ENCODE measurements around the gene SARDH. TPM values are rescaled to one million over a fixed set of nuclear protein-coding genes. Genes with fewer than 3 reads are reported as not detected.

SARDH gene
- total and polyA plus RNA-seq, 2 of the 13 experiments (the other 11 are each of a cell fraction or from before 2014, with no cell fraction given), result 11.6 to 34.9 TPM

DNA sequence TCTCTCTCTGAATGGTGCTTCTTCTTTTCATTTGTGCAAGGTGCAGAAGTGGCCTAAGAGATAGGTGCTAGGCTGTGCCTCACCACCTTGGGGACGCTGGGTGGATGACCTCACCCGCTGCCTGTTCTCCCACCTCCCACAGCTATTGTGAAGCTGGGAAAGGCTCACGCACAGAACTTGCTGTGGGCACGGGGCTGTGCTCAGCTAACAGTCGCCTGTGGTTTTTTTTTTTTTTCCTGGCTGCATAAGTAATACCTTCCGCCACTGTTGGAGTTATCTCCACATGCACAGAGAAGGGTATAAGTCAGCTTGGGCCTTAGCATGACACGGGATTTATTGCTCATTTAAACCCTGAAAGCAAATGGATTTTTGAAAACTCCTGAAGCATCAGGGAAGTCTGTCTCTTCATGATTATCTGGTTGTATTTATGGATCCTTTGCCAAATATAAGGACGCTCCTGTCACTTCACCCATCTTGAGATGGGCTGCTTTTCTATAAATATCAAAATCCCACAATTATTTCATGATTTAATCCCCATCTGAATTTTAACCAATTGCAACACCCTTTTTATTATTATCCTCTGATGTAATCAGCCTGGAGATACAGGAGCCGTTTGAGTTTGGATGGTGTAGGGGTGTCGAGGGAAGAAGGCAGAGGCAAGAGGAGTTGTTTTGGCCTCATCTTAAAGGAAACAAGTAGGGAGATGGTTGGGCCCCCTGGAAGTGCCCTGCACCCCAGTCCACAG, 93.0 kb downstream of the SARDH start:
- Histone ChIP-seq H3K9ac (ENCODE audit: insufficient read depth, low read depth, low read length) (no peak overlapping the region), H3K9me3 (ENCODE audit: low read length) (no peaks in the 10 kb centered on the region), H3K79me2 (ENCODE audit: insufficient read depth, low read length) (no peaks in the 10 kb centered on the region), H3K4me3 (replicated peaks in 1 of 3; ENCODE audit: insufficient read depth in 1 of 3, low read depth in 2 of 3, low read length in 3 of 3) (no peak overlapping the region), H3K4me2 (ENCODE audit: low read depth, low read length) (no peak overlapping the region), H3K27me3 (ENCODE audit: control insufficient read depth in 1 of 2, insufficient read depth in 2 of 2, low read length in 2 of 2) (peaks cover 18 to 96% of the 10 kb centered on the region in 2 experiments), H3K4me1 (ENCODE audit: insufficient read depth, low read length) (no peaks in the 10 kb centered on the region), H3K36me3 (replicated peaks in 1 of 2; ENCODE audit: control insufficient read depth in 1 of 2, insufficient read depth in 2 of 2, low read length in 2 of 2) (no peaks in the 10 kb centered on the region), H3K27ac (ENCODE audit: extremely low read length, insufficient read depth, low read length) (no peak overlapping the region), H4K20me1 (ENCODE audit: insufficient read depth, low read length) (no peaks in the 10 kb centered on the region; the same call in none of the 2 replicates), H2AFZ (ENCODE audit: low read length) (no peak overlapping the region)
- in situ Hi-C loops (cut with HindIII; ENCODE audit: extremely low pct_ligation_motif_present, low pct_unique_long_range_greater_than_20kb) (no loop called here), intact Hi-C loops (cut with micrococcal nuclease; ENCODE audit: unreplicated experiment) (no loop called here)
- ChIA-PET CTCF (ENCODE audit: low intra/inter-chr PET ratio, low total read pairs) (no interaction called here), POLR2A (no interaction called here)
- 14% methylated on average over 10 of the region's 10 CpGs for WGBS (ENCODE audit: low lambda C conversion rate)
- no TSS peak for BruUV-seq (replicated peaks)
- ATAC-seq (no peak), FAIRE-seq (no peak), DNase-seq (ENCODE audit: low spot score) (no peak)
- TF ChIP-seq SNAI1 (CRISPR knock-in tag; IDR thresholded peaks at IDR 0.05; ENCODE audit: borderline replicate concordance), result no peak

DNA sequence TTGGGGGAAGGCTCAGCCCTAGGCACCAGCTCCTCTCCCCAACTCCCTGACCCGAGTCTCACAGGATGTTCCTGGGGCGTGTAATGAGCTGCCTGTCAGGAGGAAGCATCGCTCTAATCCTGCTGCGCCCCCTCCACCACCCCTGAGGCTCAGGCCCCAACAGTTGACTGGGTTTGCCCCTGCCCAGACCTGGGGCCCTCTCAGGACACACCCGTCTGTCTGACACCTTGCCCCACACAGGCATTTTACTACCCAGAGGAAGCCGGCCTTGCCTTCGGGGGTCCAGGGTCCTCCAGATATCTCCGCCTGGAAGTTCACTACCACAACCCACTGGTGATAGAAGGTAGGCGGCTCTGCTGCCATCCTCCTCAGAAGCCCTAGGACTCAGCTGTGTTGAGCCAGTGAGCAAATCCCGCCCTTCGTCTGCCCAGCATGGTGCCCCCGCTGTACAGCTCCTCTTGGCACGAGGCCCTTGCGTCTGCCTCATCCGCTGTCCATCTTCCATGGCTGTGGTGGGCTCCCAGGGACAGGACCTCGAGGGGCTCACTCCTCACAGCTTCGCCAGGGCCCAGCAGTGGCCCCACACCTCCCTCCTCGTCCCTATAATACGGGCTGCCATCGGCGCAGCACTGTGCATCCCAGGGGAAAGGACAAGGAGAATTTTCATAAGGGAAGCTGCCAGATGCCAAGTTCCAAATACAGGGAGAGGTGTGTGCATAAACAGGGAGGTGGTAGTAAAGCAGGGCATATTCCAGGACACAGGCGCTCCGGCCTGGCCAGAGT, 94.0 kb downstream of the SARDH start:
- no peak for ATAC-seq
- H3K9me3 ChIP-seq (ENCODE audit: low read length), result no peaks in the 10 kb centered on the region
- no peaks in the 10 kb centered on the region; the same call in none of the 2 replicates for H4K20me1 ChIP-seq (ENCODE audit: insufficient read depth, low read length)
- in situ Hi-C loops (cut with HindIII; ENCODE audit: extremely low pct_ligation_motif_present, low pct_unique_long_range_greater_than_20kb), result no loop called here
- WGBS (ENCODE audit: low lambda C conversion rate), result 46% methylated on average over 16 of the region's 23 CpGs
- peaks cover 13 to 96% of the 10 kb centered on the region in 2 experiments for H3K27me3 ChIP-seq (ENCODE audit: control insufficient read depth in 1 of 2, insufficient read depth in 2 of 2, low read length in 2 of 2)
- no peak for DNase-seq (ENCODE audit: low spot score)
- H3K4me3 ChIP-seq (replicated peaks in 1 of 3; ENCODE audit: insufficient read depth in 1 of 3, low read depth in 2 of 3, low read length in 3 of 3), result no peak overlapping the region
- FAIRE-seq, result no peak
- H3K79me2 ChIP-seq (ENCODE audit: insufficient read depth, low read length), result no peaks in the 10 kb centered on the region
- H3K27ac ChIP-seq (ENCODE audit: extremely low read length, insufficient read depth, low read length), result no peak overlapping the region
- H3K4me1 ChIP-seq (ENCODE audit: insufficient read depth, low read length), result no peaks in the 10 kb centered on the region
- POLR2A ChIA-PET, result no interaction called here
- no TSS peak for BruUV-seq (replicated peaks)
- no peaks in the 10 kb centered on the region for H3K36me3 ChIP-seq (replicated peaks in 1 of 2; ENCODE audit: control insufficient read depth in 1 of 2, insufficient read depth in 2 of 2, low read length in 2 of 2)
- H3K9ac ChIP-seq (ENCODE audit: insufficient read depth, low read depth, low read length), result no peak overlapping the region
- intact Hi-C loops (cut with micrococcal nuclease; ENCODE audit: unreplicated experiment), result no loop called here
- H3K4me2 ChIP-seq (ENCODE audit: low read depth, low read length), result no peak overlapping the region
- CTCF ChIA-PET (ENCODE audit: low intra/inter-chr PET ratio, low total read pairs), result no interaction called here
- TF ChIP-seq, protein P1, sequence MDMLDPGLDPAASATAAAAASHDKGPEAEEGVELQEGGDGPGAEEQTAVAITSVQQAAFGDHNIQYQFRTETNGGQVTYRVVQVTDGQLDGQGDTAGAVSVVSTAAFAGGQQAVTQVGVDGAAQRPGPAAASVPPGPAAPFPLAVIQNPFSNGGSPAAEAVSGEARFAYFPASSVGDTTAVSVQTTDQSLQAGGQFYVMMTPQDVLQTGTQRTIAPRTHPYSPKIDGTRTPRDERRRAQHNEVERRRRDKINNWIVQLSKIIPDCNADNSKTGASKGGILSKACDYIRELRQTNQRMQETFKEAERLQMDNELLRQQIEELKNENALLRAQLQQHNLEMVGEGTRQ (IDR thresholded peaks at IDR 0.05; ENCODE audit: low read depth, low read length), result no peak
- TF ChIP-seq, protein P1 (CRISPR knock-in tag; IDR thresholded peaks at IDR 0.05; ENCODE audit: borderline replicate concordance), result no peak
- TF ChIP-seq ZBTB1 (CRISPR knock-in tag; IDR thresholded peaks at IDR 0.05; ENCODE audit: borderline replicate concordance) (no peak), ZNF570 (CRISPR knock-in tag; IDR thresholded peaks at IDR 0.05; ENCODE audit: borderline replicate concordance) (no peak), KDM5A (IDR thresholded peaks at IDR 0.05; ENCODE audit: borderline replicate concordance, low read length) (no peak), MXD4 (CRISPR knock-in tag; IDR thresholded peaks at IDR 0.05) (no peak)
- H2AFZ ChIP-seq (ENCODE audit: low read length), result no peak overlapping the region
